MCF 10A (cell line): ENCODE data around the gene GALK1. TPM values are rescaled to one million over a fixed set of nuclear protein-coding genes. Genes with fewer than 3 reads are reported as not detected.
A peak's percentile ranks its signal among the peaks of the same experiment; 100 is the strongest.

ENCODE experiments used
- BruUV-seq: library from RNA; stranded (reverse); fragments of 400-500 nt; replicated peaks from 2 replicates; lab custom pipeline; 2021; lab: Mats Ljungman, UMichigan
- CTCF ChIA-PET: fragments of 300-600 bp; sonication (Branson Sonifier 250); formaldehyde crosslinking; extraction: SDS; loops from one replicate; lab custom pipeline; 2021; ENCODE audit warnings: antibody characterized with exemption, inconsistent platforms; lab: Yijun Ruan, JAX
- POLR2A ChIA-PET: fragments of 300-600, 350-650 bp; sonication (Branson Sonifier 250); formaldehyde crosslinking; extraction: SDS; loops from one replicate; lab custom pipeline; 2020; ENCODE audit warnings: antibody characterized with exemption, inconsistent platforms; lab: Yijun Ruan, JAX
- DNase-seq: peaks from one replicate; pipeline ENCODE4 v3.0.0-alpha.2; 2018; ENCODE audit not compliant: unreplicated experiment
- H3K27ac Mint-ChIP-seq: one replicate; pipeline ENCODE4 v1.8.0; 2022; ENCODE audit warnings: mild to moderate bottlenecking, low read depth, mixed read lengths; ENCODE audit not compliant: unreplicated experiment
- H3K27me3 Mint-ChIP-seq: one replicate; pipeline ENCODE4 v1.8.0; 2022; ENCODE audit warnings: mixed read lengths; ENCODE audit not compliant: insufficient read depth, unreplicated experiment
- H3K36me3 Mint-ChIP-seq: one replicate; pipeline ENCODE4 v1.8.0; 2022; ENCODE audit warnings: mild to moderate bottlenecking, moderate library complexity, mixed read lengths; ENCODE audit not compliant: insufficient read depth, unreplicated experiment
- H3K4me1 Mint-ChIP-seq: one replicate; pipeline ENCODE4 v1.8.0; 2022; ENCODE audit warnings: mixed read lengths; ENCODE audit not compliant: insufficient read depth, unreplicated experiment
- H3K4me3 Mint-ChIP-seq: one replicate; pipeline ENCODE4 v1.8.0; 2022; ENCODE audit warnings: mild to moderate bottlenecking, moderate library complexity, mixed read lengths; ENCODE audit not compliant: unreplicated experiment
- H3K9me3 Mint-ChIP-seq: one replicate; pipeline ENCODE4 v1.8.0; 2022; ENCODE audit warnings: mixed read lengths; ENCODE audit not compliant: unreplicated experiment
- CTCF ChIP-seq: fragments of 200-600 bp; IDR thresholded peaks from one replicate; pipeline ENCODE4 v1.8.0; 2022; ENCODE audit warnings: antibody characterized with exemption, mild to moderate bottlenecking; ENCODE audit not compliant: unreplicated experiment
- intact Hi-C: fragments of 100-400 bp; cut with micrococcal nuclease; formaldehyde crosslinking; loops from 2 replicates; pipeline ENCODE4 v1.14.1; 2022
- total RNA-seq: library from RNA; stranded (reverse); gene quantifications from 2 replicates; pipeline ENCODE4 v1.2.3, GENCODE V29; 2022

GALK1 gene
- total RNA-seq, 1 experiment from 2014 or later: 8.7 TPM

- no peak overlapping the region for H3K4me3 Mint-ChIP-seq
- CTCF ChIA-PET: interaction anchor here (0.7 to 1.7 kb wide), 6 partner anchors 15 to 58 kb away, joined by 3 to 6 read pairs (median 4); partner anchors contain the start of gene GALK1
- intact Hi-C loops: no loop called here
- H3K27me3 Mint-ChIP-seq: no peaks in the 10 kb centered on the region
- no peaks in the 10 kb centered on the region for H3K4me1 Mint-ChIP-seq
- POLR2A ChIA-PET: interaction anchor here (0.9 to 28.4 kb wide), 4 partner anchors 9 to 48 kb away, joined by 3 to 748 read pairs (median 10); partner anchors contain the start of gene ITGB4
- H3K27ac Mint-ChIP-seq: peak overlapping the region; percentile 73
- TF ChIP-seq CTCF: no peak
- H3K36me3 Mint-ChIP-seq: peaks cover 98% of the 10 kb centered on the region
- no peaks in the 10 kb centered on the region for H3K9me3 Mint-ChIP-seq
- DNase-seq: no peak
- BruUV-seq: no TSS peak
Measured at GRCh38 chr17:75731086-75731715, 33.8 kb downstream of the GALK1 start.

GRCh38 chr17:75730065-75730464, 34.9 kb downstream of the GALK1 start:
- no peaks in the 10 kb centered on the region for H3K9me3 Mint-ChIP-seq
- H3K36me3 Mint-ChIP-seq: peaks cover 98% of the 10 kb centered on the region
- H3K27ac Mint-ChIP-seq: no peak overlapping the region
- no peaks in the 10 kb centered on the region for H3K4me1 Mint-ChIP-seq
- ChIA-PET CTCF (interaction anchor here (0.6 to 1.7 kb wide), 7 partner anchors 17 to 57 kb away, joined by 3 to 6 read pairs (median 5); no protein-coding TSS in a partner anchor), POLR2A (interaction anchor here (0.7 to 28.4 kb wide), 6 partner anchors 16 to 538 kb away, joined by 3 to 748 read pairs (median 4); partner anchors contain the start of genes RECQL5 and SAP30BP)
- no peak for TF ChIP-seq CTCF
- BruUV-seq: no TSS peak
- no peaks in the 10 kb centered on the region for H3K27me3 Mint-ChIP-seq
- no peak for DNase-seq
- intact Hi-C loops: no loop called here
- H3K4me3 Mint-ChIP-seq: no peak overlapping the region

GRCh38 chr17:75729351-75729750, 35.6 kb downstream of the GALK1 start:
- H3K36me3 Mint-ChIP-seq: peaks cover 98% of the 10 kb centered on the region
- ChIA-PET CTCF (interaction anchor here (0.6 to 1.4 kb wide), 5 partner anchors 17 to 54 kb away, joined by 3 to 5 read pairs (median 4); partner anchors contain the start of gene GALK1), POLR2A (interaction anchor here (0.7 to 28.4 kb wide), 7 partner anchors 9 to 538 kb away, joined by 3 to 748 read pairs (median 4); no protein-coding TSS in a partner anchor)
- H3K27me3 Mint-ChIP-seq: no peaks in the 10 kb centered on the region
- H3K27ac Mint-ChIP-seq: no peak overlapping the region
- intact Hi-C loops: no loop called here
- no peak overlapping the region for H3K4me3 Mint-ChIP-seq
- no TSS peak for BruUV-seq
- H3K4me1 Mint-ChIP-seq: no peaks in the 10 kb centered on the region
- no peak for TF ChIP-seq CTCF
- DNase-seq: no peak
- no peaks in the 10 kb centered on the region for H3K9me3 Mint-ChIP-seq

GRCh38 chr17:75727391-75727790, 37.6 kb downstream of the GALK1 start:
- Mint-ChIP-seq H3K27ac (no peak overlapping the region), H3K4me3 (no peak overlapping the region), H3K36me3 (peaks cover 94% of the 10 kb centered on the region), H3K4me1 (peaks cover 6% of the 10 kb centered on the region), H3K9me3 (no peaks in the 10 kb centered on the region), H3K27me3 (no peaks in the 10 kb centered on the region)
- no peak for TF ChIP-seq CTCF
- intact Hi-C loops: no loop called here
- no TSS peak for BruUV-seq
- ChIA-PET CTCF (interaction anchor here (1.0 kb wide), 1 partner anchor 20 kb away, joined by 7 read pairs; no protein-coding TSS in a partner anchor), POLR2A (interaction anchor here (1.3 to 28.4 kb wide), 3 partner anchors 20 to 60 kb away, joined by 6 to 748 read pairs (median 6); partner anchors contain the start of genes RECQL5 and SAP30BP)
- no peak for DNase-seq
